Panc1 (cell line): ENCODE data around the gene ADGRA1. TPM values are rescaled to one million over a fixed set of nuclear protein-coding genes. Genes with fewer than 3 reads are reported as not detected.

Source experiments
- ATAC-seq: fragments of 200-7000 bp; cut with Tn5 transposase; 2 replicates; pipeline ENCODE4 v1.9.1; 2020; ENCODE audit warnings: mild to moderate bottlenecking, moderate library complexity
- BruUV-seq: library from RNA; stranded (reverse); fragments of 400-500 nt; replicated peaks from 2 replicates; lab custom pipeline; 2021; lab: Mats Ljungman, UMichigan
- CTCF ChIA-PET: fragments of 300-600 bp; sonication (Branson Sonifier 250); formaldehyde crosslinking; loops from one replicate; lab custom pipeline; 2022; ENCODE audit warnings: antibody characterized with exemption; lab: Charles Lee
- POLR2A ChIA-PET: fragments of 300-600 bp; sonication (Branson Sonifier 250); formaldehyde crosslinking; loops from one replicate; lab custom pipeline; 2022; ENCODE audit warnings: antibody characterized with exemption; lab: Charles Lee
- DNase-seq: peaks from one replicate; pipeline ENCODE4 v3.0.0-alpha.2; 2010; ENCODE audit warnings: low read depth, low spot score
- H3K27ac ChIP-seq: 2 replicates; pipeline ENCODE4 v1.5.1; 2011; ENCODE audit warnings: mild to moderate bottlenecking, low read length, inconsistent platforms
- H3K27me3 ChIP-seq: fragments of 200-500 bp; sonication (Bioruptor generic); 2 replicates; pipeline ENCODE4 v1.6.0; 2014; ENCODE audit warnings: low read length, inconsistent platforms; ENCODE audit not compliant: control insufficient read depth, insufficient read depth
- H3K36me3 ChIP-seq: fragments of 200-500 bp; sonication (Bioruptor generic); 2 replicates; pipeline ENCODE4 v1.5.1; 2014; ENCODE audit warnings: inconsistent platforms, mild to moderate bottlenecking, low read length, moderate library complexity; ENCODE audit not compliant: control insufficient read depth, insufficient read depth
- H3K4me1 ChIP-seq: 2 replicates; pipeline ENCODE4 v1.5.1; 2011; ENCODE audit warnings: inconsistent platforms, mild to moderate bottlenecking, low read length, moderate library complexity; ENCODE audit not compliant: control insufficient read depth, insufficient read depth
- H3K4me3 ChIP-seq, 2 experiments: 2 replicates each; pipeline ENCODE4 v1.5.1; 2011 to 2012; ENCODE audit warnings: low read depth in 2 of 2, low read length in 2 of 2, mild to moderate bottlenecking in 2 of 2, inconsistent platforms in 1 of 2, moderate library complexity in 1 of 2
- H3K9me3 ChIP-seq: fragments of 200-500 bp; sonication (Bioruptor generic); 2 replicates; pipeline ENCODE4 v1.5.1; 2014; ENCODE audit warnings: low read depth, mild to moderate bottlenecking, inconsistent platforms, low read length, moderate library complexity; ENCODE audit not compliant: control insufficient read depth, insufficient read depth
- POLR2AphosphoS5 ChIP-seq: IDR thresholded peaks from 2 replicates; pipeline ENCODE4 v1.6.1; 2012; ENCODE audit warnings: mild to moderate bottlenecking, low read depth, low read length, moderate library complexity
- SIN3A ChIP-seq: IDR thresholded peaks from 2 replicates; pipeline ENCODE4 v1.6.1; 2012; ENCODE audit warnings: low read depth, mild to moderate bottlenecking, low read length, moderate library complexity, borderline replicate concordance; ENCODE audit not compliant: insufficient read depth
- TCF7L2 ChIP-seq: IDR thresholded peaks from 2 replicates; pipeline ENCODE4 v1.6.1; 2011; ENCODE audit warnings: mild to moderate bottlenecking, low read depth, low read length, inconsistent platforms
- in situ Hi-C: cut with HindIII; loops from 2 replicates; pipeline ENCODE4 v1.10.0; 2016; ENCODE audit warnings: low sequenced_read_pairs, low pct_unique_long_range_greater_than_20kb
- intact Hi-C: fragments of 100-400 bp; cut with micrococcal nuclease; formaldehyde crosslinking; loops from one replicate; pipeline ENCODE4 v1.10.0; 2022; ENCODE audit not compliant: unreplicated experiment
- total RNA-seq: library from RNA; stranded (reverse); gene quantifications from one replicate; pipeline ENCODE4 v1.2.1, GENCODE V29; 2021; ENCODE audit not compliant: unreplicated experiment
- TF ChIP-seq, protein P1 (sequence below): fragments of 450-650 bp; IDR thresholded peaks from 2 replicates; pipeline ENCODE4 v1.5.1; 2017; ENCODE audit warnings: mild to moderate bottlenecking
- TF ChIP-seq, protein P2 (sequence below), 2 experiments: IDR thresholded peaks; 2 replicates each; pipeline ENCODE4 v1.6.1; 2011 to 2012; ENCODE audit warnings: low read depth in 2 of 2, control low read depth in 1 of 2, low read length in 1 of 2, mild to moderate bottlenecking in 1 of 2, moderate library complexity in 1 of 2; ENCODE audit not compliant: insufficient read depth in 1 of 2

The ADGRA1 gene
- total RNA-seq, 1 experiment from 2014 or later = 0.05 TPM

DNA sequence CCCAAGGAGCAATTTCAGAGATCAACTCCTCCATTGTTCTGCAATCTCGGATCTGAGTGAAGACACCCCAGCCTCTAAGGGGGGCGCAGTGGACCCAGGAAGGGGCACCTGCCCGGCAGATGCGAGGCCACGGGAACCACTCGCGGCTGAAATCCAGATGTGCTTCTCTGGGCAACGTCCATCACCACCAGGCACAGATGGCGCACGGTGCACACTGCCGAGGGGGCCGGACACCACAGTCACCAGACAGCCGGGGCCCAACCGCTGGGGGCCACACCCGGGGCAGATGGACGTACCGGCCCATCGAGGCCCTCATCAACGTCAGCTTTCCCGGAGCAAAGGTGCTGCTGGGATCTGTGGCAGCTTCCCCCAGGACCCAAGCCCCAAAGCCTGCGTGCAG lies 16.9 kb upstream of the ADGRA1 start:
- ChIA-PET CTCF (no interaction called here), POLR2A (no interaction called here)
- intact Hi-C loops = no loop called here
- no peak for ATAC-seq
- Histone ChIP-seq H3K4me1 (no peaks in the 10 kb centered on the region; the same call in 1 of the 2 replicates), H3K27ac (no peak overlapping the region), H3K36me3 (no peaks in the 10 kb centered on the region), H3K4me3 (no peak overlapping the region), H3K27me3 (no peaks in the 10 kb centered on the region), H3K9me3 (no peaks in the 10 kb centered on the region)
- BruUV-seq = no TSS peak
- TF ChIP-seq, protein P1, sequence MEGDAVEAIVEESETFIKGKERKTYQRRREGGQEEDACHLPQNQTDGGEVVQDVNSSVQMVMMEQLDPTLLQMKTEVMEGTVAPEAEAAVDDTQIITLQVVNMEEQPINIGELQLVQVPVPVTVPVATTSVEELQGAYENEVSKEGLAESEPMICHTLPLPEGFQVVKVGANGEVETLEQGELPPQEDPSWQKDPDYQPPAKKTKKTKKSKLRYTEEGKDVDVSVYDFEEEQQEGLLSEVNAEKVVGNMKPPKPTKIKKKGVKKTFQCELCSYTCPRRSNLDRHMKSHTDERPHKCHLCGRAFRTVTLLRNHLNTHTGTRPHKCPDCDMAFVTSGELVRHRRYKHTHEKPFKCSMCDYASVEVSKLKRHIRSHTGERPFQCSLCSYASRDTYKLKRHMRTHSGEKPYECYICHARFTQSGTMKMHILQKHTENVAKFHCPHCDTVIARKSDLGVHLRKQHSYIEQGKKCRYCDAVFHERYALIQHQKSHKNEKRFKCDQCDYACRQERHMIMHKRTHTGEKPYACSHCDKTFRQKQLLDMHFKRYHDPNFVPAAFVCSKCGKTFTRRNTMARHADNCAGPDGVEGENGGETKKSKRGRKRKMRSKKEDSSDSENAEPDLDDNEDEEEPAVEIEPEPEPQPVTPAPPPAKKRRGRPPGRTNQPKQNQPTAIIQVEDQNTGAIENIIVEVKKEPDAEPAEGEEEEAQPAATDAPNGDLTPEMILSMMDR = no peak
- TF ChIP-seq TCF7L2 (no peak), SIN3A (no peak), POLR2AphosphoS5 (no peak)
- TF ChIP-seq, protein P2, sequence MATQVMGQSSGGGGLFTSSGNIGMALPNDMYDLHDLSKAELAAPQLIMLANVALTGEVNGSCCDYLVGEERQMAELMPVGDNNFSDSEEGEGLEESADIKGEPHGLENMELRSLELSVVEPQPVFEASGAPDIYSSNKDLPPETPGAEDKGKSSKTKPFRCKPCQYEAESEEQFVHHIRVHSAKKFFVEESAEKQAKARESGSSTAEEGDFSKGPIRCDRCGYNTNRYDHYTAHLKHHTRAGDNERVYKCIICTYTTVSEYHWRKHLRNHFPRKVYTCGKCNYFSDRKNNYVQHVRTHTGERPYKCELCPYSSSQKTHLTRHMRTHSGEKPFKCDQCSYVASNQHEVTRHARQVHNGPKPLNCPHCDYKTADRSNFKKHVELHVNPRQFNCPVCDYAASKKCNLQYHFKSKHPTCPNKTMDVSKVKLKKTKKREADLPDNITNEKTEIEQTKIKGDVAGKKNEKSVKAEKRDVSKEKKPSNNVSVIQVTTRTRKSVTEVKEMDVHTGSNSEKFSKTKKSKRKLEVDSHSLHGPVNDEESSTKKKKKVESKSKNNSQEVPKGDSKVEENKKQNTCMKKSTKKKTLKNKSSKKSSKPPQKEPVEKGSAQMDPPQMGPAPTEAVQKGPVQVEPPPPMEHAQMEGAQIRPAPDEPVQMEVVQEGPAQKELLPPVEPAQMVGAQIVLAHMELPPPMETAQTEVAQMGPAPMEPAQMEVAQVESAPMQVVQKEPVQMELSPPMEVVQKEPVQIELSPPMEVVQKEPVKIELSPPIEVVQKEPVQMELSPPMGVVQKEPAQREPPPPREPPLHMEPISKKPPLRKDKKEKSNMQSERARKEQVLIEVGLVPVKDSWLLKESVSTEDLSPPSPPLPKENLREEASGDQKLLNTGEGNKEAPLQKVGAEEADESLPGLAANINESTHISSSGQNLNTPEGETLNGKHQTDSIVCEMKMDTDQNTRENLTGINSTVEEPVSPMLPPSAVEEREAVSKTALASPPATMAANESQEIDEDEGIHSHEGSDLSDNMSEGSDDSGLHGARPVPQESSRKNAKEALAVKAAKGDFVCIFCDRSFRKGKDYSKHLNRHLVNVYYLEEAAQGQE (IDR thresholded peaks at IDR 0.05; ENCODE audit: insufficient read depth in 1 of 2, low read depth in 2 of 2, low read length in 1 of 2) = no peak
- DNase-seq = no peak
- in situ Hi-C loops = no loop called here

DNA sequence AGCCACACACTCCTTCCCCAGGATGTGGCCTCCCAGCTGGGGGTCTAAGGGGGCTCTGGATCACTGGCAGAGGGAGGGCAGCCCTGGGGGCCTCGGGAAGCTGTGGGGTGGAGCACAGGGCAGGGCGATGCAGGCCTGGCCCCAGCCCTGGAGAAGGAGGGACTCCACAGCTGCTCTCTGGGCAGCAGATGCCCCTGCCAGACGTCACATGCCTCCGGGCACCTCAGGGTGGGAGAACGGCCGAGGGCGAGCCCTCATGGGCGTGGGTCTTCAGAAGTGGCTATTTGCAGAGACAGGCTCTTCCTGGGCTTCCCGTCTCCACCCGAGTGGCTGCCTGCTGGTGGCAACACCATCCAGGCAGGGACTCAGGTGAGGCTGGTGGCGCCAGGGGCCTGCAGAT lies 16.0 kb upstream of the ADGRA1 start:
- ATAC-seq (no peak), DNase-seq (no peak)
- POLR2A ChIA-PET = no interaction called here
- BruUV-seq = no TSS peak
- in situ Hi-C loops = no loop called here
- intact Hi-C loops = no loop called here
- Histone ChIP-seq H3K4me1 (no peaks in the 10 kb centered on the region; the same call in 1 of the 2 replicates), H3K9me3 (no peaks in the 10 kb centered on the region), H3K36me3 (no peaks in the 10 kb centered on the region), H3K4me3 (no peak overlapping the region), H3K27me3 (no peaks in the 10 kb centered on the region), H3K27ac (no peak overlapping the region)
- CTCF ChIA-PET = no interaction called here
- TF ChIP-seq SIN3A = no peak

DNA sequence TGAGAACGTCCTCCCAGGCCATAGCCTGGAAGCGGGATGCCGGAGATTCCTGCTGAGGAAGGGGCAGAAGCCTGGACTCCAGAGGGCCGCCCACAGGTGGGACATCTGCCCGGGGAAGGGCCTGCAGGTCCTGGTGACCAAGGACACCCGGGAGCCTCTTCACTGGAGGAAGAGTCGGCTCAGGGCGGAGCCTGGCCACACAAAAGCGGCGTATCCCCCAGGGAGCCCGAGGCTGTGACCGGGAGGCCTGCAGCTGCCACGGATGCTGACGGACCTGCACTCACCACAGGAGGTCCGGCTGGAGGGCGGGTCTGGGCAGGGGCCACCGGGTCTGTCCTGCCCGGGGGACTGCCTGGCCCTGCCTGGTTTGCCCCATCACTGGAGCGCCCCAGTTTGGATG lies 15.5 kb upstream of the ADGRA1 start:
- in situ Hi-C loops (no loop called here), intact Hi-C loops (no loop called here)
- no peak for DNase-seq
- TF ChIP-seq SIN3A (no peak), TCF7L2 (no peak), POLR2AphosphoS5 (no peak)
- TF ChIP-seq, protein P2 (IDR thresholded peaks at IDR 0.05; ENCODE audit: insufficient read depth in 1 of 2, low read depth in 2 of 2, low read length in 1 of 2) = no peak
- TF ChIP-seq, protein P1 = no peak
- Histone ChIP-seq H3K4me3 (no peak overlapping the region), H3K9me3 (no peaks in the 10 kb centered on the region), H3K27ac (no peak overlapping the region), H3K36me3 (no peaks in the 10 kb centered on the region), H3K4me1 (no peaks in the 10 kb centered on the region; the same call in 1 of the 2 replicates), H3K27me3 (no peaks in the 10 kb centered on the region; the same call in 1 of the 2 replicates)
- BruUV-seq = no TSS peak
- ChIA-PET CTCF (no interaction called here), POLR2A (no interaction called here)
- no peak for ATAC-seq
